Activated effector memory CD4-positive, alpha-beta T cell treated with Interleukin-2 at 50 U/mL for 16 hours (primary cell): ENCODE measurements around the gene IL10RA.

Experiments
- DNase-seq: peaks from one replicate; pipeline ENCODE4 v3.0.0-alpha.2; 2020

IL10RA gene

GRCh38 chr11:118048472-118049370, 62.5 kb downstream of the IL10RA start:
- no peak for DNase-seq

- no peak for DNase-seq
These were observed 63.6 kb downstream of the IL10RA start for GRCh38 chr11:118049771-118050170.

GRCh38 chr11:118050208-118050891, 64.2 kb downstream of the IL10RA start:
- DNase-seq = no peak
